ENCODE data around the gene PPP2R5C. TPM values are rescaled to one million over a fixed set of nuclear protein-coding genes. Genes with fewer than 3 reads are reported as not detected.
"Not testable (repeated sequence)": the region's sequence is repeated elsewhere in the genome, so short reads cannot be mapped to it uniquely, and the experiment has no call there.

The PPP2R5C gene
- total RNA-seq: 115 to 126 TPM (median 125 TPM) in 3 replicates

- H3K27me3 Mint-ChIP-seq (ENCODE audit: low read depth): peaks cover 24% of the 10 kb centered on the region
- H3K4me3 Mint-ChIP-seq: peak within 1 kb of the TSS; percentile 85
- peak within 1 kb of the TSS; percentile 92 for H3K27ac Mint-ChIP-seq
- DNase-seq (ENCODE audit: low spot score in 2 of 2, unreplicated experiment in 2 of 2): peak; percentile 82 to 87
- peaks cover 20% of the 10 kb centered on the region for H3K36me3 Mint-ChIP-seq
- no peak for TF ChIP-seq CTCF (IDR thresholded peaks at IDR 0.05; ENCODE audit: unreplicated experiment)
- H3K4me1 Mint-ChIP-seq: peaks cover 16% of the 10 kb centered on the region
- no peaks in the 10 kb centered on the region for H3K9me3 Mint-ChIP-seq
Measured at GRCh38 chr14:101761032-101761880, at the start of gene PPP2R5C. TSS of gene PPP2R5C (plus strand) at chr14:101761709. CDS start at chr14:101761894, 185 bp downstream.

GRCh38 chr14:101711857-101712233, 49.7 kb upstream of the PPP2R5C start:
- not testable (repeated sequence) for H3K4me3 Mint-ChIP-seq; H3K36me3 Mint-ChIP-seq; H3K9me3 Mint-ChIP-seq; H3K27me3 Mint-ChIP-seq (ENCODE audit: low read depth); H3K4me1 Mint-ChIP-seq; H3K27ac Mint-ChIP-seq; DNase-seq (ENCODE audit: low spot score in 2 of 2, unreplicated experiment in 2 of 2)

GRCh38 chr14:101712341-101712740, 49.2 kb upstream of the PPP2R5C start:
- not testable (repeated sequence) for H3K4me3 Mint-ChIP-seq; H3K27me3 Mint-ChIP-seq (ENCODE audit: low read depth); H3K4me1 Mint-ChIP-seq; H3K27ac Mint-ChIP-seq; DNase-seq (ENCODE audit: low spot score in 2 of 2, unreplicated experiment in 2 of 2); H3K9me3 Mint-ChIP-seq; H3K36me3 Mint-ChIP-seq

- H3K27ac Mint-ChIP-seq; H3K27me3 Mint-ChIP-seq (ENCODE audit: low read depth); H3K36me3 Mint-ChIP-seq; H3K9me3 Mint-ChIP-seq; DNase-seq (ENCODE audit: low spot score in 2 of 2, unreplicated experiment in 2 of 2); H3K4me1 Mint-ChIP-seq; H3K4me3 Mint-ChIP-seq: not testable (repeated sequence)
Measured at GRCh38 chr14:101713091-101713490, 48.4 kb upstream of the PPP2R5C start.

GRCh38 chr14:101713621-101714349, 47.7 kb upstream of the PPP2R5C start:
- no peaks in the 10 kb centered on the region for H3K27me3 Mint-ChIP-seq (ENCODE audit: low read depth)
- no peaks in the 10 kb centered on the region for H3K4me1 Mint-ChIP-seq
- no peak overlapping the region for H3K27ac Mint-ChIP-seq
- DNase-seq (ENCODE audit: low spot score in 2 of 2, unreplicated experiment in 2 of 2): no peak
- TF ChIP-seq CTCF (IDR thresholded peaks at IDR 0.05; ENCODE audit: unreplicated experiment): no peak
- no peaks in the 10 kb centered on the region for H3K36me3 Mint-ChIP-seq
- no peak overlapping the region for H3K4me3 Mint-ChIP-seq
- H3K9me3 Mint-ChIP-seq: peaks cover 4% of the 10 kb centered on the region

- Mint-ChIP-seq H3K27me3 (ENCODE audit: low read depth) (no peaks in the 10 kb centered on the region), H3K4me1 (no peaks in the 10 kb centered on the region), H3K36me3 (no peaks in the 10 kb centered on the region), H3K4me3 (no peak overlapping the region), H3K9me3 (peaks cover 4% of the 10 kb centered on the region), H3K27ac (no peak overlapping the region)
- DNase-seq (ENCODE audit: low spot score in 2 of 2, unreplicated experiment in 2 of 2): no peak
- TF ChIP-seq CTCF (IDR thresholded peaks at IDR 0.05; ENCODE audit: unreplicated experiment): no peak
Measured at GRCh38 chr14:101714394-101714793, 47.1 kb upstream of the PPP2R5C start.
